Measurements from ENCODE around the gene ATAD3C.
"Not testable (repeated sequence)": the region's sequence is repeated elsewhere in the genome, so short reads cannot be mapped to it uniquely, and the experiment has no call there.

The ATAD3C gene

DNA sequence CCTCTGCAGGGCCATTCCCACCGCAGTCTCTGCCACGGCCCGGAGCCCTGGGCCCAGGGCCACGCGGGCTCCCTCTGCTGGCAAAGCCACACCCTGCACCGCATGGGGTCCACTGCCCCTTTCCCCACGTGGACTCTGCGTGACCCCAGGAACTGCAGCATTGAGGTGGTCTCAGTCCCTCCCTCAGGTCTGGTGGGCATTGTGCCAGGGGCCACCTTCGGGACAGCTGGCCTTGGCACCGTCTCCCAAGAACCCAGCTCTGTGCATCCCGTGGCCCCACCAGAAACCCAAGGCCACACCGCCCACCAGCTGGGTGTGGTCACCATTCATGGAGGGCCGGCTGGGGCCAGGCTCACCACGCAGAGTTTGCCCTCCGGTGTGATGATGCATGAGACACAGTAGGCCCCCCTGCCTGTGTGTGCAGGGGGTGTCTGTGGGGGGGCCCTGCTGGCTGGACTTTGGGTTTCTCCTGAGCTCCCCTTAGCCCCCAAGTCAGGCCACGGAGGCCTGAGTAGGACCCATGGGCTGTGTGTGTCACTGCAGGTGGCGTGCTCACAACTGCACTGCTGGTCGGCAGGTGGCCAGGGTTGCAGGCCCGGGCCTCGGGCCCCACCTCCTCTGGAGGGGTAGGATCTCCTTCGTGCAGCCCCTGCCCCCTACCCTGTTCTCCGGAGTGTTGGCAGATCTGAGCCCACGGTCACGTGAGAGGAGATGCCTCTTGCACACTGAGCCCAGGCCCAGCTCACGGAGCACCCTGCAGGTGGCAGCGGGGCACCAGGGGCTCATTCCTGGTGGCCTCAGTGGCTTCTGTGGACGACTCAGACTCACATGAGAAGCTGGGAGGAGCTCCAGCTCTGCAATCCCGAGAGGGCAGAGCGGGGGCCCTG, 8.2 kb upstream of the ATAD3C start:
- Histone ChIP-seq H2BK12ac (ENCODE audit: low read length in 2 of 2) (no peak overlapping the region), H3K4me3 (ENCODE audit: insufficient read depth in 1 of 2, low read depth in 1 of 2, low read length in 2 of 2) (no peak overlapping the region), H3K23ac (ENCODE audit: low read length in 2 of 2) (no peak overlapping the region), H2BK5ac (ENCODE audit: low read depth, low read length, poor library complexity, severe bottlenecking) (no peak overlapping the region), H3K79me1 (replicated peaks; ENCODE audit: low read length, poor library complexity, severe bottlenecking) (peaks cover 18% of the 10 kb centered on the region), H3K4ac (ENCODE audit: low read depth in 1 of 2, low read length in 2 of 2) (no peak overlapping the region), H3K27me3 (ENCODE audit: control insufficient read depth in 1 of 2, insufficient read depth in 1 of 2, low read length in 2 of 2) (peaks cover 0 to 18% of the 10 kb centered on the region in 2 experiments), H3K36me3 (ENCODE audit: control insufficient read depth in 1 of 2, insufficient read depth in 2 of 2, low read depth in 1 of 2, low read length in 2 of 2) (peaks cover 0 to 48% of the 10 kb centered on the region in 2 experiments), H2BK120ac (ENCODE audit: low read depth, low read length) (no peak overlapping the region), H3K4me1 (ENCODE audit: control insufficient read depth, insufficient read depth, low read depth, low read length) (peaks cover 47% of the 10 kb centered on the region), H3K18ac (ENCODE audit: low read depth in 1 of 2, low read length in 2 of 2) (no peak overlapping the region), H4K91ac (ENCODE audit: low read length) (no peak overlapping the region), H3K27ac (ENCODE audit: low read length, poor library complexity, severe bottlenecking) (no peak overlapping the region), H4K8ac (ENCODE audit: low read length) (no peak overlapping the region), H2AFZ (ENCODE audit: low read depth, low read length) (no peak overlapping the region), H2BK15ac (ENCODE audit: low read depth, poor library complexity, severe bottlenecking) (peak overlapping the region; percentile 4), H3K14ac (ENCODE audit: low read length in 2 of 2) (no peak overlapping the region), H2AK5ac (ENCODE audit: low read length, severe bottlenecking) (no peak overlapping the region), H3K9ac (ENCODE audit: low read length) (no peak overlapping the region), H3K4me2 (ENCODE audit: low read length, poor library complexity, severe bottlenecking) (no peak overlapping the region), H3K9me3 (ENCODE audit: control insufficient read depth, low read length) (no peaks in the 10 kb centered on the region)
- 70% methylated on average over 29 of the region's 29 CpGs for WGBS
- DNase-seq, result peak; percentile 45

GRCh38 chr1:1442069-1442770, 7.3 kb upstream of the ATAD3C start:
- Histone ChIP-seq H4K91ac (ENCODE audit: low read length) (no peak overlapping the region), H2BK15ac (ENCODE audit: low read depth, poor library complexity, severe bottlenecking) (no peak overlapping the region), H3K27ac (ENCODE audit: low read length, poor library complexity, severe bottlenecking) (no peak overlapping the region), H3K79me1 (replicated peaks; ENCODE audit: low read length, poor library complexity, severe bottlenecking) (peaks cover 10% of the 10 kb centered on the region), H3K27me3 (ENCODE audit: control insufficient read depth in 1 of 2, insufficient read depth in 1 of 2, low read length in 2 of 2) (peaks cover 0 to 8% of the 10 kb centered on the region in 2 experiments), H2BK120ac (ENCODE audit: low read depth, low read length) (no peak overlapping the region), H3K4me3 (ENCODE audit: insufficient read depth in 1 of 2, low read depth in 1 of 2, low read length in 2 of 2) (no peak overlapping the region), H3K9ac (ENCODE audit: low read length) (no peak overlapping the region), H3K9me3 (ENCODE audit: control insufficient read depth, low read length) (no peaks in the 10 kb centered on the region), H3K4me2 (ENCODE audit: low read length, poor library complexity, severe bottlenecking) (no peak overlapping the region), H4K8ac (ENCODE audit: low read length) (no peak overlapping the region), H3K14ac (ENCODE audit: low read length in 2 of 2) (no peak overlapping the region), H2BK12ac (ENCODE audit: low read length in 2 of 2) (no peak overlapping the region), H3K18ac (ENCODE audit: low read depth in 1 of 2, low read length in 2 of 2) (no peak overlapping the region), H2AFZ (ENCODE audit: low read depth, low read length) (no peak overlapping the region), H3K4ac (ENCODE audit: low read depth in 1 of 2, low read length in 2 of 2) (no peak overlapping the region), H3K36me3 (ENCODE audit: control insufficient read depth in 1 of 2, insufficient read depth in 2 of 2, low read depth in 1 of 2, low read length in 2 of 2) (peaks cover 0 to 41% of the 10 kb centered on the region in 2 experiments), H3K23ac (ENCODE audit: low read length in 2 of 2) (no peak overlapping the region), H2AK5ac (ENCODE audit: low read length, severe bottlenecking) (no peak overlapping the region), H3K4me1 (ENCODE audit: control insufficient read depth, insufficient read depth, low read depth, low read length) (peaks cover 38% of the 10 kb centered on the region), H2BK5ac (ENCODE audit: low read depth, low read length, poor library complexity, severe bottlenecking) (no peak overlapping the region)
- 95% methylated on average over 32 of the region's 32 CpGs for WGBS
- DNase-seq, result no peak

- not testable (repeated sequence) for H3K4me2 ChIP-seq (ENCODE audit: low read length, poor library complexity, severe bottlenecking); DNase-seq; H2AFZ ChIP-seq (ENCODE audit: low read depth, low read length); H3K23ac ChIP-seq (ENCODE audit: low read length in 2 of 2); H3K36me3 ChIP-seq (ENCODE audit: control insufficient read depth in 1 of 2, insufficient read depth in 2 of 2, low read depth in 1 of 2, low read length in 2 of 2); H4K91ac ChIP-seq (ENCODE audit: low read length); H2BK12ac ChIP-seq (ENCODE audit: low read length in 2 of 2); H2BK120ac ChIP-seq (ENCODE audit: low read depth, low read length); H2AK5ac ChIP-seq (ENCODE audit: low read length, severe bottlenecking); H3K9ac ChIP-seq (ENCODE audit: low read length); H3K27ac ChIP-seq (ENCODE audit: low read length, poor library complexity, severe bottlenecking); H4K8ac ChIP-seq (ENCODE audit: low read length); H3K14ac ChIP-seq (ENCODE audit: low read length in 2 of 2); H2BK15ac ChIP-seq (ENCODE audit: low read depth, poor library complexity, severe bottlenecking); H3K9me3 ChIP-seq (ENCODE audit: control insufficient read depth, low read length); H2BK5ac ChIP-seq (ENCODE audit: low read depth, low read length, poor library complexity, severe bottlenecking); H3K79me1 ChIP-seq (replicated peaks; ENCODE audit: low read length, poor library complexity, severe bottlenecking); H3K4me3 ChIP-seq (ENCODE audit: insufficient read depth in 1 of 2, low read depth in 1 of 2, low read length in 2 of 2); H3K4me1 ChIP-seq (ENCODE audit: control insufficient read depth, insufficient read depth, low read depth, low read length); H3K18ac ChIP-seq (ENCODE audit: low read depth in 1 of 2, low read length in 2 of 2); H3K4ac ChIP-seq (ENCODE audit: low read depth in 1 of 2, low read length in 2 of 2)
- H3K27me3 ChIP-seq (ENCODE audit: control insufficient read depth in 1 of 2, insufficient read depth in 1 of 2, low read length in 2 of 2), result peaks cover 0 to 14% of the 10 kb centered on the region in 2 experiments
- WGBS, result 92% methylated on average over 14 of the region's 19 CpGs
Observed at GRCh38 chr1:1446631-1447030, 2.9 kb upstream of the ATAD3C start.

DNA sequence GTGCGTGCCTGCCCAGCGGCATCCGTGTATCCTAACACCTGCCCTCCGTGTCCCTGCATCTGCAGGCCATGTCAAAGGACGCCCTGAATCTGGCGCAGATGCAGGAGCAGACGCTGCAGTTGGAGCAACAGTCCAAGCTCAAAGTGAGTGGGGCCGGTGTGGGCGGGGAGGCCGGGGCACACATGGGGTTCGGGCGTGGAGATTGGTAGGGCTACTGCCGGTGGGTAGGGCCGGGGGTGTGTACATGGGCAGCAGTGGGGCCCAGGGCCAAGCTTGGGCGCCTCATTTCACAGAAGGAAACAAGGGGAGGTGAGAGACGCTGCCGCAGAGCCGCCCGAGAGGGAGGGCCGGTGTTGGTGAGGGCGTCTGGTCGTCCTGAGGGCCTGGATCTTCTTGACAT, 1.1 kb downstream of the ATAD3C start:
- H3K4ac ChIP-seq (ENCODE audit: low read depth in 1 of 2, low read length in 2 of 2); H2BK5ac ChIP-seq (ENCODE audit: low read depth, low read length, poor library complexity, severe bottlenecking); H3K79me1 ChIP-seq (replicated peaks; ENCODE audit: low read length, poor library complexity, severe bottlenecking); H3K4me3 ChIP-seq (ENCODE audit: insufficient read depth in 1 of 2, low read depth in 1 of 2, low read length in 2 of 2); H2BK15ac ChIP-seq (ENCODE audit: low read depth, poor library complexity, severe bottlenecking); H3K23ac ChIP-seq (ENCODE audit: low read length in 2 of 2); H4K91ac ChIP-seq (ENCODE audit: low read length); H4K8ac ChIP-seq (ENCODE audit: low read length); H3K4me2 ChIP-seq (ENCODE audit: low read length, poor library complexity, severe bottlenecking); H3K9ac ChIP-seq (ENCODE audit: low read length); H3K4me1 ChIP-seq (ENCODE audit: control insufficient read depth, insufficient read depth, low read depth, low read length); H2AK5ac ChIP-seq (ENCODE audit: low read length, severe bottlenecking); H3K36me3 ChIP-seq (ENCODE audit: control insufficient read depth in 1 of 2, insufficient read depth in 2 of 2, low read depth in 1 of 2, low read length in 2 of 2); DNase-seq; H3K9me3 ChIP-seq (ENCODE audit: control insufficient read depth, low read length); H2BK12ac ChIP-seq (ENCODE audit: low read length in 2 of 2); H3K18ac ChIP-seq (ENCODE audit: low read depth in 1 of 2, low read length in 2 of 2); H2BK120ac ChIP-seq (ENCODE audit: low read depth, low read length); H3K27ac ChIP-seq (ENCODE audit: low read length, poor library complexity, severe bottlenecking); H3K14ac ChIP-seq (ENCODE audit: low read length in 2 of 2); H2AFZ ChIP-seq (ENCODE audit: low read depth, low read length): not testable (repeated sequence)
- 91% methylated on average over 22 of the region's 22 CpGs for WGBS
- peaks cover 0 to 20% of the 10 kb centered on the region in 2 experiments for H3K27me3 ChIP-seq (ENCODE audit: control insufficient read depth in 1 of 2, insufficient read depth in 1 of 2, low read length in 2 of 2)

Measured in mesenchymal stem cell (in vitro differentiated cells and primary cell).